ENCODE results near the gene SERF2. TPM values are rescaled to one million over a fixed set of nuclear protein-coding genes. Genes with fewer than 3 reads are reported as not detected.

SERF2 gene
- total RNA-seq, 6 experiments from 2014 or later, result 454 to 694 (median 611) TPM

DNA sequence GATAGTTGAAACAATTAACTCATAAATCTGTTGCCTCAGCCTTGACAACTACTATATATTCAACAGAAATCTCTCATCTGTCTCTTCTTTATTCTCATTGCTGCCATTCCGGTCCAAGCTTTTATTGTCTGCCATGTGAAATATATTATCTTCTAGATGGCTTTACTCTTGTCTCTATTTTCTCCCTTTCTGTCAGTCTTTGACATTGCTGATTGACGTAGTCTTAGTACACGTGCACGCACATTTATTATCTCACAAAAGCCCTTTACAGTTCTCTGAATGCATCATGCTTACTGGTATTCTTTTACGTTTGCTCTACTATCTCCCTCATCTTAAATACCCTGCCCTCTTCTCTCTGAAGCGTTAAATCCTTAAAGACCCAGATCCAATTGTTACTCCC is 40.2 kb upstream of the SERF2 start:
- no peak overlapping the region for H3K27ac ChIP-seq
- no peaks in the 10 kb centered on the region for H3K9me3 ChIP-seq
- ATAC-seq, result no peak
- H3K27me3 ChIP-seq, result no peaks in the 10 kb centered on the region
- intact Hi-C loops (cut with DNase I), result no loop called here
- H3K36me3 ChIP-seq, result peaks cover 4 to 34% (median 20%) of the 10 kb centered on the region in 4 donors
- peaks cover 0 to 41% (median 15%) of the 10 kb centered on the region in 4 donors for H3K4me1 ChIP-seq
- DNase-seq, result no peak
- WGBS (ENCODE audit: insufficient coverage, low coverage, low lambda C conversion rate, missing lambda C conversion rate), result 74% methylated on average over 6 of the region's 6 CpGs
- TF ChIP-seq CTCF (IDR thresholded peaks at IDR 0.05), result no peak
- TF ChIP-seq POLR2A (IDR thresholded peaks at IDR 0.05), result no peak
- H3K4me3 ChIP-seq, result no peak overlapping the region

- WGBS (ENCODE audit: insufficient coverage, low coverage, low lambda C conversion rate, missing lambda C conversion rate), result 76% methylated on average over 4 of the region's 6 CpGs
- Histone ChIP-seq H3K36me3 (peaks cover 15 to 100% (median 64%) of the 10 kb centered on the region in 4 donors), H3K27ac (no peak overlapping the region), H3K4me3 (no peak overlapping the region), H3K27me3 (no peaks in the 10 kb centered on the region), H3K4me1 (no peaks in the 10 kb centered on the region), H3K9me3 (no peaks in the 10 kb centered on the region)
- DNase-seq (no peak), ATAC-seq (no peak)
- TF ChIP-seq CTCF (IDR thresholded peaks at IDR 0.05), result no peak
- no peak for TF ChIP-seq POLR2A (IDR thresholded peaks at IDR 0.05)
- intact Hi-C loops (cut with DNase I), result no loop called here
Observed at GRCh38 chr15:43762824-43763223, 29.3 kb upstream of the SERF2 start.

DNA sequence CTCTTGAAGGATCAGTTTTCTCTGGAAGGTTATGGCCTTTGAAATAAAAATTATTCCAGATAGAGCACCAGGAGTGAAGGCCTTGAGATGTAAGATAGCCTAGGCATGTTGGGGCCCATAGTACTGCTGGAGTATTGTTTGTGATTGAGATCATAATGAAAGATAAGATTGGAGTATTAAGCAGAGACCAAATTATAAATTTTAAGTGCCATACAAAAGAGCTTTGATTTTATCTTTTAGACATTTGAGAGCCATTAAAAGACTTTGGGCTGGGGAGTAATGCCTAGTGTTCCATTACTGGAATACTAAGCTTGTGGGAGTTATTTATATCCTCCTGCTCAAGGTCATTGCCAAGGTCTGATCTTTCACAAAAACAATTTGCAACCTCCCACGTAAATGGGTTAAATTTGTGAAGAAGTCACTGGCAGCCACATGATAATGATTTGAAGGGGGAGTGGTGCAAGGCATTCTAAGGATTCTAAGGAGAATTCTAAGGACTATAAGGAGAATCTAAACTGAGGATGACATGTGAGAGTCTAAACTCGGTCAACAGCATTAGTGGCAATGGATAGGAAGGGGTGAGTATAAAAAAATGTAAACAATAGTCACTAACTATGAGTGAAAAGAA is 28.2 kb upstream of the SERF2 start:
- ATAC-seq (no peak), DNase-seq (no peak)
- Histone ChIP-seq H3K36me3 (peaks cover 15 to 100% (median 65%) of the 10 kb centered on the region in 4 donors), H3K9me3 (no peaks in the 10 kb centered on the region), H3K4me3 (no peak overlapping the region), H3K27ac (no peak overlapping the region), H3K27me3 (no peaks in the 10 kb centered on the region), H3K4me1 (no peaks in the 10 kb centered on the region)
- 68% methylated on average over 2 of the region's 2 CpGs for WGBS (ENCODE audit: insufficient coverage, low coverage, low lambda C conversion rate, missing lambda C conversion rate)
- intact Hi-C loops (cut with DNase I), result no loop called here
- TF ChIP-seq CTCF (IDR thresholded peaks at IDR 0.05) (no peak), POLR2A (IDR thresholded peaks at IDR 0.05) (no peak)

DNA sequence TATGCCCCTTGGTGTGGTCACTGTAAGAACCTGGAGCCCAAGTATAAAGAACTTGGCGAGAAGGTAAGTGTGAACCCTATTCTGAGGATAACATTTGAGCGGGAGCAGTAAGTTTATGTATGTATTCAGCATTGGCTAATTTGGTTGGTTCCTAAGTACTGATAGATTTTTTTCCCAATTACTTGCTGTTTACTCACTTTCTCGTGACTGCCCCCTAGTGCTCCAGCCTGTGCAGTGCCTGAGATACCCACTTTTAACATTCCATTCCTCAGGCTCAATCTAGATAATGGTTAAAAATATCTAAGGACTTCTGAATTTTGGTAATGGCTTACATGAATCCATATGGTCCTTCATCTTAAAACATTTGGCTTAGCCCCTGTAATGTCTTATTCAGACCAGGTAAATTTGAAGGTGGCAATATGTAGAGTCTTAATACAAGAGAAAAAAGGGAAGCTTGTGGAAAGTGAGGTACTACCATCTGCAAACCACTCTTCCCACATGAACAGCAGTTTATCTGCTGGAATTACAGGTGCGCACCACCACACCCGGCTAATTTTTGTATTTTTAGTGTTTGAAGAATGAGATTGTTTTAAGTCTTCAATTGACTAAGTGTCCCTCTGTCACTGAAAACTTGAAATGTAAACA is 22.4 kb upstream of the SERF2 start:
- H3K27me3 ChIP-seq, result no peaks in the 10 kb centered on the region
- WGBS (ENCODE audit: insufficient coverage, low coverage, low lambda C conversion rate, missing lambda C conversion rate), result 59% methylated on average over 5 of the region's 5 CpGs
- no peaks in the 10 kb centered on the region for H3K4me1 ChIP-seq
- ATAC-seq (peak; percentile 66 to 79 (median 73)), DNase-seq (no peak)
- H3K4me3 ChIP-seq, result no peak overlapping the region
- H3K9me3 ChIP-seq, result no peaks in the 10 kb centered on the region
- TF ChIP-seq POLR2A (IDR thresholded peaks at IDR 0.05) (no peak), CTCF (IDR thresholded peaks at IDR 0.05) (peak; percentile 58 to 77 (median 74))
- intact Hi-C loops (cut with DNase I), result no loop called here
- peaks cover 26 to 91% (median 62%) of the 10 kb centered on the region in 4 donors for H3K36me3 ChIP-seq
- H3K27ac ChIP-seq, result no peak overlapping the region
